DOHH2 (cell line): ENCODE results near the gene PHACTR1.

ENCODE experiments used
- H3F3A ChIP-seq: fragments of 200-600 bp; sonication (generic), shearing (Covaris generic); 2 replicates; pipeline ENCODE4 v1.6.0; 2016; ENCODE audit warnings: antibody characterized with exemption, mild to moderate bottlenecking; ENCODE audit not compliant: control insufficient read depth, insufficient read depth
- H3K27ac ChIP-seq: fragments of 200-600 bp; sonication (generic); 2 replicates; pipeline ENCODE4 v1.5.1; 2014; ENCODE audit warnings: low read depth, mild to moderate bottlenecking, low read length, moderate library complexity
- H3K27me3 ChIP-seq: fragments of 200-600 bp; sonication (generic); 2 replicates; pipeline ENCODE4 v1.6.1; 2014; ENCODE audit warnings: mild to moderate bottlenecking, low read length, mixed read lengths; ENCODE audit not compliant: control insufficient read depth
- H3K36me3 ChIP-seq: fragments of 200-600 bp; sonication (generic); 2 replicates; pipeline ENCODE4 v1.6.1; 2014; ENCODE audit warnings: mild to moderate bottlenecking, low read length, moderate library complexity, mixed read lengths; ENCODE audit not compliant: control insufficient read depth
- H3K4me1 ChIP-seq: fragments of 200-600 bp; sonication (generic); 2 replicates; pipeline ENCODE4 v1.6.1; 2014; ENCODE audit warnings: mild to moderate bottlenecking, low read length, mixed read lengths; ENCODE audit not compliant: control insufficient read depth
- H3K4me2 ChIP-seq: fragments of 200-600 bp; sonication (generic); 2 replicates; pipeline ENCODE4 v1.6.0; 2014; ENCODE audit warnings: mild to moderate bottlenecking, low read length, moderate library complexity
- H3K4me3 ChIP-seq: fragments of 200-600 bp; sonication (generic); 2 replicates; pipeline ENCODE4 v1.5.1; 2014; ENCODE audit warnings: mild to moderate bottlenecking, low read length, mixed read lengths
- H3K79me2 ChIP-seq: fragments of 200-600 bp; sonication (generic); 2 replicates; pipeline ENCODE4 v1.6.1; 2014; ENCODE audit warnings: mild to moderate bottlenecking, low read length, mixed read lengths; ENCODE audit not compliant: control insufficient read depth
- H3K9me2 ChIP-seq: fragments of 200-600 bp; sonication (generic); replicated peaks from 2 replicates; pipeline ENCODE4 v1.6.1; 2014; ENCODE audit warnings: mild to moderate bottlenecking, low read length, mixed read lengths; ENCODE audit not compliant: control insufficient read depth
- H3K9me3 ChIP-seq: fragments of 200-600 bp; sonication (generic); 2 replicates; pipeline ENCODE4 v1.6.1; 2014; ENCODE audit warnings: antibody characterized with exemption, low read length, mixed read lengths; ENCODE audit not compliant: control insufficient read depth, insufficient read depth
- H4K20me1 ChIP-seq: fragments of 200-600 bp; sonication (generic); 2 replicates; pipeline ENCODE4 v1.6.0; 2014; ENCODE audit warnings: low read depth, mild to moderate bottlenecking, antibody characterized with exemption, low read length, moderate library complexity; ENCODE audit not compliant: control insufficient read depth, insufficient read depth
- EZH2phosphoT487 ChIP-seq: fragments of 200-600 bp; sonication (generic); IDR thresholded peaks from 2 replicates; pipeline ENCODE4 v1.6.1; 2017; ENCODE audit warnings: borderline replicate concordance, mild to moderate bottlenecking, antibody characterized with exemption, low read length, moderate library complexity, mixed read lengths
- TF ChIP-seq, protein P1 (sequence below): fragments of 200-600 bp; sonication (generic); IDR thresholded peaks from one replicate; pipeline ENCODE4 v1.5.1; 2014; ENCODE audit warnings: antibody characterized with exemption, mild to moderate bottlenecking, low read depth, low read length; ENCODE audit not compliant: poor library complexity, severe bottlenecking

Gene PHACTR1

DNA sequence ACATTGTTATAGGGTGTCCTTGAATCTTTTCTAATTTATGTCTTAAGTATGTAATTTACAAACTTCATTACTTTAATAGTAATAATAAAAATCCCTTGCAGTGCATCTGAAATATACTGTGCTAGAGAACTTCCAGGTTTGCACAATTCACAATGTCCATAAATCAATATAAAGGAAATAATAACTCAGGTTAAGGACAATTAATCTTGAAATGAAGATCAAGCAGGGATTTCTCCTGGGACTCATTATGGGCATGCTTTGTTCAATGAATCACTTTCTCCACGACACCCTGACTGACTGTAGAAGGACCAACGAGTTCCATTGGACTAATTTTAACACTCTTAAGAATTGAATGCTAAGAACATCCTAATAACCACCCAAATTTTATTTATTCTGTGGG lies 110.0 kb downstream of the PHACTR1 start:
- Histone ChIP-seq H3K4me3 (no peak overlapping the region), H3K27ac (no peak overlapping the region), H4K20me1 (no peaks in the 10 kb centered on the region), H3K9me3 (no peaks in the 10 kb centered on the region), H3K27me3 (no peaks in the 10 kb centered on the region), H3F3A (no peaks in the 10 kb centered on the region), H3K9me2 (no peaks in the 10 kb centered on the region), H3K36me3 (no peaks in the 10 kb centered on the region), H3K79me2 (no peaks in the 10 kb centered on the region), H3K4me2 (no peak overlapping the region), H3K4me1 (no peaks in the 10 kb centered on the region)
- TF ChIP-seq, protein P1, sequence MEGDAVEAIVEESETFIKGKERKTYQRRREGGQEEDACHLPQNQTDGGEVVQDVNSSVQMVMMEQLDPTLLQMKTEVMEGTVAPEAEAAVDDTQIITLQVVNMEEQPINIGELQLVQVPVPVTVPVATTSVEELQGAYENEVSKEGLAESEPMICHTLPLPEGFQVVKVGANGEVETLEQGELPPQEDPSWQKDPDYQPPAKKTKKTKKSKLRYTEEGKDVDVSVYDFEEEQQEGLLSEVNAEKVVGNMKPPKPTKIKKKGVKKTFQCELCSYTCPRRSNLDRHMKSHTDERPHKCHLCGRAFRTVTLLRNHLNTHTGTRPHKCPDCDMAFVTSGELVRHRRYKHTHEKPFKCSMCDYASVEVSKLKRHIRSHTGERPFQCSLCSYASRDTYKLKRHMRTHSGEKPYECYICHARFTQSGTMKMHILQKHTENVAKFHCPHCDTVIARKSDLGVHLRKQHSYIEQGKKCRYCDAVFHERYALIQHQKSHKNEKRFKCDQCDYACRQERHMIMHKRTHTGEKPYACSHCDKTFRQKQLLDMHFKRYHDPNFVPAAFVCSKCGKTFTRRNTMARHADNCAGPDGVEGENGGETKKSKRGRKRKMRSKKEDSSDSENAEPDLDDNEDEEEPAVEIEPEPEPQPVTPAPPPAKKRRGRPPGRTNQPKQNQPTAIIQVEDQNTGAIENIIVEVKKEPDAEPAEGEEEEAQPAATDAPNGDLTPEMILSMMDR: no peak
- no peak for TF ChIP-seq EZH2phosphoT487

DNA sequence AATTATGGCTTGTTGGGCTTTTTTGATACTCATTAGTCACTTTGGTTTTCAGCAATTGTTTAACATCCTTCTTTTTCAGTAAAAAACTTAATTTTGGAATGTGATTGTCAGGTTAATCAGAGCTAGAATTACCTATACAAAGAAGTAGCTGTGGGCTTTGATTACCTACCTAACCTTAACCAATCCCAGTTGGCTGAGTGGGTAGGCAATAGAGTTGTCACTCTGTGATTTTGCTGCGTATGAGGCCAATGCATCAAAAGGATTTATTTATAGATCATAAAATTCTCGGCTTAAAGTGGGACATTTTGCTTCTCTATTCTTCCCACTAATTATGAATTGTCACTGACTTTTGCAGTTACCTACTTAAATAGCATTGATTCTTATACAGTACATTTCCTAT lies 111.4 kb downstream of the PHACTR1 start:
- Histone ChIP-seq H3K79me2 (no peaks in the 10 kb centered on the region), H3K27ac (no peak overlapping the region), H3K4me3 (no peak overlapping the region), H3K9me2 (no peaks in the 10 kb centered on the region), H3K4me1 (no peaks in the 10 kb centered on the region), H3F3A (no peaks in the 10 kb centered on the region), H3K4me2 (no peak overlapping the region), H3K36me3 (no peaks in the 10 kb centered on the region), H3K27me3 (no peaks in the 10 kb centered on the region), H4K20me1 (no peaks in the 10 kb centered on the region), H3K9me3 (no peaks in the 10 kb centered on the region)
- no peak for TF ChIP-seq EZH2phosphoT487
- TF ChIP-seq, protein P1: no peak

DNA sequence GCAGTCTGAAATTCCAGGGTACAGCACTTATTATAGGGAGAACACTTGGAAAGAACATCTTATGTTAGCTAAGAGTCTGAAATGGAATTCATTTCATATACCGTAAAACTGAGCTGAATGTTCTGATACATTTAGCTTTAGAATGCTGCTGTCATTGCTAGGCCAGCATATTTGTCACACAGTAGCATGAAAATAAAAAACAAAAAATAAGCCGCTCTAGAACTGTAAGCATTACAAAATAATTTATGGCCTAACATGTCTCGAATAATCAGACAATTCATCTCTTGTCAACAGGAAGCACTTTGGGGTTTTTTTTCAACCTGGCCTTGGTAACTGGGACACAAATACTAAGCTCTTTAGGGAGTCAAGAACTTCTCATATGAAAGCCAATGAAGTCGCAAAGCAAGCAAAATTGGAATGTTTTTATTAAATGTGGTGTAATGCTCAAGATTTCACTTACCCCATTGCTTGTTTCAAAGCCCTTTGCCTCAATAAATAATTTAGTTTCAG lies 115.7 kb downstream of the PHACTR1 start:
- H3K9me2 ChIP-seq: no peaks in the 10 kb centered on the region
- H3K79me2 ChIP-seq: no peaks in the 10 kb centered on the region
- no peaks in the 10 kb centered on the region for H3K36me3 ChIP-seq
- no peak overlapping the region for H3K4me3 ChIP-seq
- no peaks in the 10 kb centered on the region for H3F3A ChIP-seq
- H3K4me2 ChIP-seq: no peak overlapping the region
- no peaks in the 10 kb centered on the region; the same call in 1 of the 2 replicates for H3K27me3 ChIP-seq
- no peak overlapping the region for H3K27ac ChIP-seq
- no peaks in the 10 kb centered on the region for H3K9me3 ChIP-seq
- no peaks in the 10 kb centered on the region for H4K20me1 ChIP-seq
- H3K4me1 ChIP-seq: no peaks in the 10 kb centered on the region
- TF ChIP-seq, protein P1: no peak
